NCI-H524 (cell line): ENCODE results near the gene CTRB2.
"Not testable (repeated sequence)": the region's sequence is repeated elsewhere in the genome, so short reads cannot be mapped to it uniquely, and the experiment has no call there.

Experiments used
- DNase-seq, 2 experiments: peaks; one replicate each; lab custom pipeline; 2025; lab: John Stamatoyannopoulos, UW

CTRB2 gene

GRCh38 chr16:75205438-75205837 is 1.5 kb downstream of the CTRB2 start:
- not testable (repeated sequence) for DNase-seq

GRCh38 chr16:75204905-75205304 is 2.1 kb downstream of the CTRB2 start:
- DNase-seq: not testable (repeated sequence)

- DNase-seq: no peak
Observed at GRCh38 chr16:75204410-75204758, 2.6 kb downstream of the CTRB2 start.

GRCh38 chr16:75203667-75204409 is 3.1 kb downstream of the CTRB2 start:
- DNase-seq: no peak

- DNase-seq: no peak
Observed at GRCh38 chr16:75203096-75203495, 3.9 kb downstream of the CTRB2 start.

- no peak for DNase-seq
Observed at GRCh38 chr16:75202069-75202590, 4.8 kb downstream of the CTRB2 start.

GRCh38 chr16:75198135-75198600 is 8.8 kb downstream of the CTRB2 start:
- peak; percentile 10 to 38 for DNase-seq

GRCh38 chr16:75197522-75198134 is 9.3 kb downstream of the CTRB2 start:
- DNase-seq: no peak

- DNase-seq: no peak
Observed at GRCh38 chr16:75196836-75197235, 10.1 kb downstream of the CTRB2 start.

- no peak for DNase-seq
Observed at GRCh38 chr16:75195811-75196790, 10.9 kb downstream of the CTRB2 start.

- no peak for DNase-seq
Observed at GRCh38 chr16:75193730-75194444, 13.1 kb downstream of the CTRB2 start.

- peak; percentile 46 to 79 for DNase-seq
Observed at GRCh38 chr16:75193265-75193650, 13.7 kb downstream of the CTRB2 start.

- no peak for DNase-seq
Observed at GRCh38 chr16:75192606-75193264, 14.2 kb downstream of the CTRB2 start.

- DNase-seq: no peak
Observed at GRCh38 chr16:75189638-75190245, 17.2 kb downstream of the CTRB2 start.

GRCh38 chr16:75188832-75189477 is 18.0 kb downstream of the CTRB2 start:
- no peak for DNase-seq

- DNase-seq: no peak
Observed at GRCh38 chr16:75181630-75182029, 25.3 kb downstream of the CTRB2 start.

GRCh38 chr16:75179208-75179607 is 27.8 kb downstream of the CTRB2 start:
- DNase-seq: no peak

GRCh38 chr16:75176926-75177325 is 30.0 kb downstream of the CTRB2 start:
- no peak for DNase-seq

- DNase-seq: no peak
Observed at GRCh38 chr16:75175074-75175473, 31.9 kb downstream of the CTRB2 start.

GRCh38 chr16:75172578-75172977 is 34.4 kb downstream of the CTRB2 start:
- DNase-seq: no peak
